HCT116 (cell line): ENCODE measurements around the gene PCCA. TPM values are rescaled to one million over a fixed set of nuclear protein-coding genes. Genes with fewer than 3 reads are reported as not detected.

Experiments used
- ATAC-seq: fragments of 200-7000 bp; cut with Tn5 transposase; 2 replicates; pipeline ENCODE4 v1.9.1; 2020; ENCODE audit warnings: mild to moderate bottlenecking, moderate library complexity
- BruUV-seq: library from RNA; stranded (reverse); fragments of 400-500 nt; replicated peaks from 2 replicates; lab custom pipeline; 2021; lab: Mats Ljungman, UMichigan
- CTCF ChIA-PET: fragments of 300-600 bp; sonication (Branson Sonifier 250); formaldehyde crosslinking; loops from one replicate; lab custom pipeline; 2021; ENCODE audit warnings: antibody characterized with exemption; lab: Charles Lee
- POLR2A ChIA-PET: fragments of 300-600, 350-600 bp; sonication (Branson Sonifier 250); formaldehyde crosslinking; loops from one replicate; lab custom pipeline; 2021; ENCODE audit warnings: antibody characterized with exemption; lab: Charles Lee
- RAD21 ChIA-PET, 2 experiments: fragments of 300-600 bp; sonication (Branson Sonifier 250); formaldehyde crosslinking; loops; one replicate each; lab custom pipeline; 2023; ENCODE audit warnings: low total read pairs in 2 of 2; ENCODE audit not compliant: uncharacterized antibody in 2 of 2, unreplicated experiment in 2 of 2, low non-redundant PET in 1 of 2; lab: Charles Lee
- DNase-seq: peaks from one replicate; pipeline ENCODE4 v3.0.0-alpha.2; 2010; ENCODE audit warnings: low read depth, low spot score
- H2AFZ ChIP-seq: fragments of 200-600 bp; shearing (Covaris generic), sonication (generic); 2 replicates; pipeline ENCODE4 v1.6.1; 2017; ENCODE audit warnings: low read depth, mixed run types, mixed read lengths, antibody characterized with exemption, low read length; ENCODE audit not compliant: poor library complexity, severe bottlenecking
- H3K27ac ChIP-seq: 2 replicates; pipeline ENCODE4 v1.5.1; 2012; ENCODE audit warnings: low read depth, low read length
- H3K27me3 ChIP-seq: fragments of 200-600 bp; sonication (generic); 2 replicates; pipeline ENCODE4 v1.6.1; 2016; ENCODE audit warnings: mixed run types, low read length, mixed read lengths; ENCODE audit not compliant: insufficient read depth
- H3K36me3 ChIP-seq, 2 experiments: fragments of 200-500 bp in 1 of 2; fragments of 200-600 bp in 1 of 2; sonication (Bioruptor generic) in 1 of 2; sonication (generic) in 1 of 2; 2 replicates each; pipeline versions ENCODE4 v1.5.1 to v1.6.1; 2014 to 2016; ENCODE audit warnings: low read length in 2 of 2, inconsistent platforms in 1 of 2, mixed read lengths in 1 of 2, mixed run types in 1 of 2; ENCODE audit not compliant: insufficient read depth in 2 of 2, control insufficient read depth in 1 of 2
- H3K4me1 ChIP-seq, 2 experiments: fragments of 200-600 bp in 1 of 2; sonication (generic) in 1 of 2; 2 replicates each; pipeline versions ENCODE4 v1.5.1 to v1.6.1; 2012 to 2017; ENCODE audit warnings: low read length in 2 of 2, inconsistent platforms in 1 of 2, mild to moderate bottlenecking in 1 of 2, mixed read lengths in 1 of 2, mixed run types in 1 of 2, moderate library complexity in 1 of 2; ENCODE audit not compliant: insufficient read depth in 2 of 2, control insufficient read depth in 1 of 2
- H3K4me2 ChIP-seq: fragments of 200-600 bp; sonication (generic); 2 replicates; pipeline ENCODE4 v1.6.1; 2017; ENCODE audit warnings: mixed run types, low read length, mixed read lengths
- H3K4me3 ChIP-seq, 2 experiments: fragments of 200-600 bp in 1 of 2; sonication (generic) in 1 of 2; replicated peaks in 1 of 2; 2 replicates each; pipeline ENCODE4 v1.5.1; 2011 to 2016; ENCODE audit warnings: low read length in 2 of 2, control low read depth in 1 of 2, low read depth in 1 of 2, mild to moderate bottlenecking in 1 of 2, mixed read lengths in 1 of 2, mixed run types in 1 of 2
- H3K79me2 ChIP-seq: fragments of 200-600 bp; sonication (generic); 2 replicates; pipeline ENCODE4 v1.6.1; 2017; ENCODE audit warnings: mild to moderate bottlenecking, mixed run types, low read length, moderate library complexity, mixed read lengths; ENCODE audit not compliant: insufficient read depth
- H3K9ac ChIP-seq: fragments of 200-600 bp; sonication (generic); 2 replicates; pipeline ENCODE4 v1.6.1; 2016; ENCODE audit warnings: low read length, mixed read lengths
- H3K9me2 ChIP-seq: fragments of 200-600 bp; sonication (generic), shearing (Covaris generic); 2 replicates; pipeline ENCODE4 v1.6.1; 2017; ENCODE audit warnings: mixed run types, mild to moderate bottlenecking, moderate library complexity; ENCODE audit not compliant: insufficient read depth
- H3K9me3 ChIP-seq, 2 experiments: fragments of 200-500 bp in 1 of 2; fragments of 200-600 bp in 1 of 2; sonication (Bioruptor generic) in 1 of 2; sonication (generic) in 1 of 2; 2 replicates each; pipeline ENCODE4 v1.6.1; 2014 to 2017; ENCODE audit warnings: low read length in 2 of 2, mixed read lengths in 2 of 2, inconsistent platforms in 1 of 2, low read depth in 1 of 2, mild to moderate bottlenecking in 1 of 2, mixed run types in 1 of 2, moderate library complexity in 1 of 2; ENCODE audit not compliant: control insufficient read depth in 1 of 2, insufficient read depth in 1 of 2
- H4K20me1 ChIP-seq: fragments of 200-600 bp; sonication (generic), shearing (Covaris generic); 2 replicates; pipeline ENCODE4 v1.6.1; 2017; ENCODE audit warnings: mixed run types, mild to moderate bottlenecking, moderate library complexity; ENCODE audit not compliant: insufficient read depth
- CBX3 ChIP-seq: IDR thresholded peaks from 2 replicates; pipeline ENCODE4 v1.6.1; 2012; ENCODE audit warnings: low read depth
- CEBPB ChIP-seq: IDR thresholded peaks from 2 replicates; pipeline ENCODE4 v1.6.1; 2012; ENCODE audit warnings: low read depth
- EGR1 ChIP-seq: IDR thresholded peaks from 2 replicates; pipeline ENCODE4 v1.6.1; 2012; ENCODE audit warnings: low read depth
- ELF1 ChIP-seq: IDR thresholded peaks from 2 replicates; pipeline ENCODE4 v1.6.1; 2012; ENCODE audit warnings: low read depth, borderline replicate concordance
- EZH2 ChIP-seq: fragments of 200-600 bp; sonication (generic); IDR thresholded peaks from 2 replicates; pipeline ENCODE4 v1.6.1; 2017; ENCODE audit warnings: antibody characterized with exemption, mixed run types
- FOSL1 ChIP-seq: IDR thresholded peaks from 2 replicates; pipeline ENCODE4 v1.6.1; 2012; ENCODE audit warnings: low read depth
- JUND ChIP-seq: IDR thresholded peaks from 2 replicates; pipeline ENCODE4 v1.6.1; 2012
- POLR2A ChIP-seq: IDR thresholded peaks from 2 replicates; pipeline ENCODE4 v1.7.0; 2011; ENCODE audit warnings: borderline replicate concordance; ENCODE audit not compliant: insufficient read depth, insufficient read length; ENCODE audit errors: extremely low read depth
- POLR2AphosphoS5 ChIP-seq: IDR thresholded peaks from 2 replicates; pipeline ENCODE4 v1.6.1; 2011; ENCODE audit warnings: mild to moderate bottlenecking, low read depth, low read length, moderate library complexity
- RAD21 ChIP-seq: IDR thresholded peaks from 2 replicates; pipeline ENCODE4 v1.6.1; 2012; ENCODE audit warnings: low read depth, mild to moderate bottlenecking
- SIN3A ChIP-seq: IDR thresholded peaks from 2 replicates; pipeline ENCODE4 v1.6.1; 2012; ENCODE audit warnings: low read depth
- SP1 ChIP-seq: IDR thresholded peaks from 2 replicates; pipeline ENCODE4 v1.6.1; 2012; ENCODE audit warnings: low read depth
- YY1 ChIP-seq: IDR thresholded peaks from 2 replicates; pipeline ENCODE4 v1.6.1; 2011; ENCODE audit warnings: low read length, low read depth, moderate library complexity, mild to moderate bottlenecking; ENCODE audit not compliant: insufficient replicate concordance; ENCODE audit errors: extremely low read depth
- ZFX ChIP-seq: fragments of 450-650 bp; IDR thresholded peaks from 2 replicates; pipeline ENCODE4 v1.6.1; 2017
- ZNF274 ChIP-seq: fragments of 200-500 bp; sonication (Bioruptor generic); IDR thresholded peaks from 2 replicates; pipeline ENCODE4 v1.6.1; 2014; ENCODE audit warnings: mild to moderate bottlenecking, low read depth, low read length, inconsistent platforms
- intact Hi-C: fragments of 100-400 bp; cut with micrococcal nuclease; formaldehyde crosslinking; loops from 2 replicates; pipeline ENCODE4 v1.10.0; 2022
- total RNA-seq: library from RNA; stranded (reverse); gene quantifications from one replicate; pipeline ENCODE4 v1.2.1, GENCODE V29; 2021; ENCODE audit not compliant: unreplicated experiment
- TF ChIP-seq, protein P1 (sequence below): IDR thresholded peaks from 2 replicates; pipeline ENCODE4 v1.6.1; 2011; ENCODE audit warnings: mild to moderate bottlenecking, low read length, moderate library complexity; ENCODE audit not compliant: insufficient replicate concordance; ENCODE audit errors: extremely low read depth
- TF ChIP-seq, protein P2 (sequence below): IDR thresholded peaks from 2 replicates; pipeline ENCODE4 v1.6.1; 2012
- TF ChIP-seq, protein P3 (sequence below), 3 experiments: fragments of 200-600 bp in 1 of 3; sonication (generic) in 1 of 3; IDR thresholded peaks in 2 of 3; conservative IDR thresholded peaks in 1 of 3; 2 replicates each; pipeline ENCODE4 v1.5.1; 2012 to 2017; ENCODE audit warnings: low read depth in 2 of 3, low read length in 2 of 3, antibody characterized with exemption in 1 of 3, borderline replicate concordance in 1 of 3, control low read depth in 1 of 3, mild to moderate bottlenecking in 1 of 3, mixed read lengths in 1 of 3, mixed run types in 1 of 3, moderate library complexity in 1 of 3; ENCODE audit not compliant: insufficient read depth in 1 of 3

The PCCA gene
- total RNA-seq, 1 experiment from 2014 or later = 23.0 TPM

DNA sequence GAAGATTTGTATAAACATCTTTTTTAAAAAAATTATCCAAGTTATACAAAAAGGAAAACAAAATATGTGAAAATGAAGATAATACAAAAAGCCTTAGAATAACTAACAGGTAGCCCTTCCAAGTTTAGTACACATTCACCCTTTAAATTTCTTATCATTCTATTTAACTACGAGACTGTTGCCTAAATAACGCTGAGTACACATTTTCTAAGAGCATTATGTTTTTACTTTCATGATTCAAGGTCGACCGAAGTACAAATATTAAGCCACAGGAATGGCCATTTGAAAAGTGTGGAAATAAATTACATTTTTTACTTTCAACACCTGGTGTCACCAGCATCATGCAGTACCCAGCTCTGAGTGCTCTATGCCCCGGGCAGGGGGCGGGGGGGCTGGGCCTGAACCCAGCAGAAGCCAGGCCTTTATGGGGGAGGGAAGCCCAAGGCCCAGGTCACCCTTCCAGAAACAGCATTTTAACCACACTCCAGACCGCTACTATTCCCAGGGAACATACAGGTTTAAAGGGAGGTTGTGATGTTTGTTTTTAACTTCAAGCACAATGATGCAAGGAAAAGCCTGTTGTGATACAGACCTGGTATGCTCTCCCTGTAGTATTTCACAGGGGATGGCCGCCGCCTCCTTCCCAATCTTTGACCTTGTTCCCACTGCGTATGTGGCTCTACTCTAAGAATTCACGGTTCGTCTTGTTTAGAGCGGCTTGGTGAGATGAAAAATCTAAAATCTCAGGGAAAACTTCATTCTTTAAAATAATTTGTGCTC, 475.7 kb downstream of the PCCA start:
- Histone ChIP-seq H3K9me2 (no peaks in the 10 kb centered on the region), H3K9me3 (no peaks in the 10 kb centered on the region), H3K27ac (no peak overlapping the region), H3K27me3 (no peaks in the 10 kb centered on the region), H4K20me1 (no peaks in the 10 kb centered on the region), H3K36me3 (no peaks in the 10 kb centered on the region), H3K79me2 (no peaks in the 10 kb centered on the region), H3K9ac (no peak overlapping the region), H3K4me3 (no peak overlapping the region), H3K4me2 (no peak overlapping the region), H3K4me1 (peaks cover 0 to 12% of the 10 kb centered on the region in 2 experiments; a peak in 1 of 4 replicates), H2AFZ (no peak overlapping the region)
- ChIA-PET RAD21 (no interaction called here), CTCF (interaction anchor here (0.8 kb wide), 1 partner anchor 8 kb away, joined by 4 read pairs; no protein-coding TSS in a partner anchor), POLR2A (no interaction called here)
- no TSS peak for BruUV-seq
- intact Hi-C loops = no loop called here
- no peak for DNase-seq
- ATAC-seq = no peak
- TF ChIP-seq, protein P1, sequence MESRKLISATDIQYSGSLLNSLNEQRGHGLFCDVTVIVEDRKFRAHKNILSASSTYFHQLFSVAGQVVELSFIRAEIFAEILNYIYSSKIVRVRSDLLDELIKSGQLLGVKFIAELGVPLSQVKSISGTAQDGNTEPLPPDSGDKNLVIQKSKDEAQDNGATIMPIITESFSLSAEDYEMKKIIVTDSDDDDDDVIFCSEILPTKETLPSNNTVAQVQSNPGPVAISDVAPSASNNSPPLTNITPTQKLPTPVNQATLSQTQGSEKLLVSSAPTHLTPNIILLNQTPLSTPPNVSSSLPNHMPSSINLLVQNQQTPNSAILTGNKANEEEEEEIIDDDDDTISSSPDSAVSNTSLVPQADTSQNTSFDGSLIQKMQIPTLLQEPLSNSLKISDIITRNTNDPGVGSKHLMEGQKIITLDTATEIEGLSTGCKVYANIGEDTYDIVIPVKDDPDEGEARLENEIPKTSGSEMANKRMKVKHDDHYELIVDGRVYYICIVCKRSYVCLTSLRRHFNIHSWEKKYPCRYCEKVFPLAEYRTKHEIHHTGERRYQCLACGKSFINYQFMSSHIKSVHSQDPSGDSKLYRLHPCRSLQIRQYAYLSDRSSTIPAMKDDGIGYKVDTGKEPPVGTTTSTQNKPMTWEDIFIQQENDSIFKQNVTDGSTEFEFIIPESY = no peak
- TF ChIP-seq, protein P2, sequence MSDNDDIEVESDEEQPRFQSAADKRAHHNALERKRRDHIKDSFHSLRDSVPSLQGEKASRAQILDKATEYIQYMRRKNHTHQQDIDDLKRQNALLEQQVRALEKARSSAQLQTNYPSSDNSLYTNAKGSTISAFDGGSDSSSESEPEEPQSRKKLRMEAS = no peak
- no peak for TF ChIP-seq YY1
- TF ChIP-seq JUND = no peak
- no peak for TF ChIP-seq RAD21
- no peak for TF ChIP-seq POLR2A
- TF ChIP-seq, protein P3, sequence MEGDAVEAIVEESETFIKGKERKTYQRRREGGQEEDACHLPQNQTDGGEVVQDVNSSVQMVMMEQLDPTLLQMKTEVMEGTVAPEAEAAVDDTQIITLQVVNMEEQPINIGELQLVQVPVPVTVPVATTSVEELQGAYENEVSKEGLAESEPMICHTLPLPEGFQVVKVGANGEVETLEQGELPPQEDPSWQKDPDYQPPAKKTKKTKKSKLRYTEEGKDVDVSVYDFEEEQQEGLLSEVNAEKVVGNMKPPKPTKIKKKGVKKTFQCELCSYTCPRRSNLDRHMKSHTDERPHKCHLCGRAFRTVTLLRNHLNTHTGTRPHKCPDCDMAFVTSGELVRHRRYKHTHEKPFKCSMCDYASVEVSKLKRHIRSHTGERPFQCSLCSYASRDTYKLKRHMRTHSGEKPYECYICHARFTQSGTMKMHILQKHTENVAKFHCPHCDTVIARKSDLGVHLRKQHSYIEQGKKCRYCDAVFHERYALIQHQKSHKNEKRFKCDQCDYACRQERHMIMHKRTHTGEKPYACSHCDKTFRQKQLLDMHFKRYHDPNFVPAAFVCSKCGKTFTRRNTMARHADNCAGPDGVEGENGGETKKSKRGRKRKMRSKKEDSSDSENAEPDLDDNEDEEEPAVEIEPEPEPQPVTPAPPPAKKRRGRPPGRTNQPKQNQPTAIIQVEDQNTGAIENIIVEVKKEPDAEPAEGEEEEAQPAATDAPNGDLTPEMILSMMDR (IDR thresholded peaks at IDR 0.05 in 2 of 3, conservative IDR thresholded peaks at IDR 0.05 in 1 of 3; ENCODE audit: borderline replicate concordance in 1 of 3, insufficient read depth in 1 of 3, low read depth in 2 of 3, low read length in 2 of 3) = no peak
- TF ChIP-seq CEBPB = no peak
- TF ChIP-seq ZFX = no peak
- TF ChIP-seq EZH2 = no peak
- TF ChIP-seq FOSL1 = no peak
- no peak for TF ChIP-seq CBX3
- no peak for TF ChIP-seq POLR2AphosphoS5
- TF ChIP-seq SIN3A = no peak
- no peak for TF ChIP-seq EGR1
- TF ChIP-seq ZNF274 = no peak
- TF ChIP-seq SP1 = no peak
- TF ChIP-seq ELF1 = no peak
